GM21447 (cell line): Measurements from ENCODE around the gene TTI1.

Experiments
- ATAC-seq: cut with Tn5 transposase; IDR thresholded peaks from one replicate; pipeline ENCODE4 v1.9.1; 2021; ENCODE audit not compliant: unreplicated experiment

Gene TTI1

DNA sequence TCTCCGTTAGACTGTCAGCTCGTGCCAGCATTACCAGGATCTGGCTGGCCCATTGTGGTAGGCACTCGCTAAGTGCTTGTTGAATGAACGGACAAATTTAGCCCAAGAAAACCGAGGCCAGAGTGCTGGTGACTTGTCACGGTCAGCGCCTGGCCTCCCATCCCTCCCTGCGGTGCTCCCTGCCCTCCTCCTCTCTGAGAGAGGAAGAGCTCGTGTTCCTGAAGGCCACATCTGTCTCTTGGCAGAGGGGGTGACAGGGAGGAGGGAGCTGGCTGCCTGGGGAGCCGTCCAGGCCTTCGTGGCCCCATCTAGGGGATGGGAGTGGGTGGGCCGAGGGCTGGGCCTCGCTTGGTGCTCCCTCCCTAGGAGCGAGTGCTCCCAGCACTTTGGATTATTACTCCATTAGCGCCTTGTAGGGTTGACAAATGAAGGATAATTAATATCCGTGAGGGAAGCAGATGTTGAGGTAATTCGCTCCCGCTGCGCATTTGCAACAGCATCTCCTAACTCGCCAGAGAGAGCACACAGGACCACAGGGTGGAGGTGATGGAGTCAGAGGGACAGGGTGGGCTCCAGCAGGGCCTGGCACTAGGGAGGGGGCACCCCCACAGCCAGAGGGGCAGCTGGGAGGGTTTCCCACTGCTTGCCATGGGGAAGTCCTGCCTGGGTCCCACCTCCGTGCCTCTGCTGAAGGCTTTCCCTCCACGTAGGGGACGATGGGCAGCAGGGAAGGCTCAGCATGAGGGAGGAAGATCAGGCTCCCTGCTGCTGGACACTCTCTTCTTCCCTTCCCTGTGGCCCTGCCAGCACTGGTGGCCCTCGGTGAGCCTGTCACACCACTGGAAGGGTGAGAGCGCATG, 93.3 kb downstream of the TTI1 start:
- no peak for ATAC-seq

GRCh38 chr20:37938954-37939353, 94.3 kb downstream of the TTI1 start:
- ATAC-seq, result no peak

- ATAC-seq, result no peak
These were observed 95.0 kb downstream of the TTI1 start for GRCh38 chr20:37938181-37938750.

DNA sequence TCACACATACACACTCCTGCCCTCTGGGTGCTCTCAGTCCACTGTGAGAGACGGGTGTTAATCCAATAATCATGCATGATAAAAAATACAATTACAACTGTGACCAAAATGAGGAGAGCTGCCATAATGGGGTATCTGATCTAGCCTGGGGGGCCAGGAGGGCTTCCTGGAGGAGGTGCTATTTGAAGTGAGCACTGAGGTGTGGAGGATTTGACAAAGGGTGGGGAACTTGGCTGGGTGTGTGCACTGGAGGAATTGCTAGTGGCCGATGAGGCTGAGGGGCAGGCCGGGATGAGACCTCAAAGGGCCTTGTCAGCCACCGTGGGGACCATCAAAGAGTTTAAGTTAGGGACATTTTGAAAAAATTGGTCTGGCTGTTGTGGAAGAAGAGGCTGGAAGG, 95.6 kb downstream of the TTI1 start:
- no peak for ATAC-seq

DNA sequence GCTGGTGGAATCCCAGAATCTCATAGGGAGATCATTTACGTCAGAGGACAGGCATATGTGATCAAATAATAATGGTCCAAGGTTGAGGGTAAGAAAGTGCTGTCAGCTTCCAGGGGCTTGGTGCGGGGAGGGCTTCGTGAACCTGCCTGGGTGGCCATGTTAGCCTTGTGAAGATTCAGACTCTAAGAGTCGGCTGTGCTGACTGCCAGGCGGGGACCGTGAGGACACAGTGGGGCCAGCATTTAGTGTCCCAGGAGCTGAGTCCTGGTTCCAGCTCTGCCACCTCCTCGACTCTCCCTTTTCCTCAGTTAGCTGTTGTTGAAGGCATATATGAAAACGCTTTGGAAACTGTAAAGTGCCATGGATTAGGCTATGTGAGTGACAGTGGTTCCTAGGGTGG, 96.8 kb downstream of the TTI1 start:
- no peak for ATAC-seq

DNA sequence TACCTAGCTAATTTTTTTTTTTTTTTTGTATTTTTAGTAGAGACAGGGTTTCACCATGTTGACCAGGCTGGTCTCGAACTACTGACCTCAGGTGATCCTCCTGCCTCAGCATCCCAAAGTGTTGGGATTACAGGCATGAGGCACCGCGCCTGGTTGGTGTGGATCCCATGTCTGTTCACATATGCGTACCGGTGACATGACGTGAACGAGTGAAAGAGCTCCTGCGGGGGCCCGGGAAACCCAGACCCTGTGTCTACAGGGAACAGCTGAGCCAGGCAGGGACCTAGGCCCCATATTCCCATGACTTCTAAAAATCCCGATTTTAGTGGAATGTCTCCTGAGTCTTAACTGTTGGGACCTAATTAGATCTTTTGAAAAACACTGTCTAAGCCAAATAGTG, 97.2 kb downstream of the TTI1 start:
- no peak for ATAC-seq

- ATAC-seq, result no peak
These were observed 97.8 kb downstream of the TTI1 start for GRCh38 chr20:37935435-37935834.

DNA sequence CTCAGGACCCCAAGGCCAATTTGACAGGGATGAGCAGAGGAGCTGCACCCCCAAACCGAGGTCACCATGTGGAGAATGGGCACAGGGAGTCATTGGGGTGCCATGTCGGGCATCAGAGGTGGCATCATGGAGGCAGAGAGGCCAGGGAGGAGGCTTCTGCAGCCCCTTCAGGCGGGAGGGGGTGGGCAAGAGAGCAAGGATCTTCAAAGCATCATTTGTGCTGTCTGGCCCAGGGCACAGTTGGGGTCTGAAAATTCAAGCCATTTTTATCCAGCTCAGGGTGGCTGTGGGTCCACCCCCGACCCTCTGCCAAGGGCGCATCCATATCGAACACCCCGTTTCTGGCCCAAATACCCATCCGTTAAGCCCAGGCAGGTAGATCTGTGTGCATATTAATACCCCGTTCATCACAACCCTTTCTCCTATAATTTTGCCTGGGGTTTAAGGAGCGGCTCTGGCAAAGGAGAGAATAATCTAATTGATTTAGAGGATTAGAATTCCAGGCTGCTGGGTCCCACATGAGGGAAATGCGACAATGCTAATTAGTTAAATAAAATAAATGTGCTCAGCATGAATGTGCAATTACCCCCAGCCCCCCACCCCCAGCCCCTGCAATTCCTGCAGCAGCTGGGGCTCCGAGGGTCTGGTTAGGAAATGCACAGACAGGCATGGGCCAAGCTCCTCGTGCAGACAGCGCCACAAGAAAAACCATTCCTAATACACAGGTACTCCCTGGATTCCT, 98.5 kb downstream of the TTI1 start:
- ATAC-seq, result no peak

DNA sequence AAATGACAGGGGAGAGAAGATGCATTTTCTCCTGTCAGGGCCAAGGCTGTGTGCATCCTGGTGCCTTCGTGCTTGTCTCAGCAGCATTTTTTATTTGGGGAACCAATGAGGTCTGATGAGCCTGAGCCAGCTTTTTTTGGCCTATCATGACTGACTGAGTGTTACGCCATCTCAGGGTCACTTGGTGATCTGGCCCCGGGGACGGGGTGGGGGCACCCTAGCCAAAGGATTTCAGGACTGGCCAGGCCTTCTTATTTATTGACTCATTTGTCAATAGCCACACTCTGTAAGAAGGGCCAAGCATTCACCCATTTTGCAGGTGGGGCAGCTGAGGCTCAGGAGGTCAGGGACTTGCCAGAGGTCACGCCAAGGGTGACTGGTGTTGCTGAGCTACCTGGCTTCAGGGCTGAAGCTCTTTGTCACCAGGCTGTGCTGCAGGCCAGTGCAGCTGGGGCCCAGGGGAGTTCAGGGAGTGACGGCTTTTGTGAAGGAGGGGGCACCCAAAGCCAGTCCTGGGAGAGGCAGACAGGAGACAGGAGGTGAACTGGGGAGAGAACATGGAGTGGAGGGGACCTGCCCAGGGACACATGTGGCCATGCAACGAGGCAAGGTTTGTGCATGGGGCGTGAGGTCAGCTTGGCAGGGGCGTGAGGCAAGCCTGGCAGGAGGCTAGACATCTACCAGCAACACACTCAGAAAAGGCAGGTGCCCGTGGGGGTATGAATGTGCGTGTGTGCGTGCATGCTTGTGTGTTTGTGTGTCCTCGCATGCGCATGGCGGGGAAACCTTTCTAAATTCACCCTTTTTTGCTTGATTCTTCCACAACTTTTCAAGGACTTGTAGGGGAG, 99.2 kb downstream of the TTI1 start:
- no peak for ATAC-seq
